HG02610 (cell line): ENCODE data around the gene MSMO1.

Experiments
- ATAC-seq: cut with Tn5 transposase; IDR thresholded peaks from one replicate; pipeline ENCODE4 v1.9.1; 2021; ENCODE audit warnings: mild to moderate bottlenecking, moderate library complexity; ENCODE audit not compliant: unreplicated experiment

The MSMO1 gene

DNA sequence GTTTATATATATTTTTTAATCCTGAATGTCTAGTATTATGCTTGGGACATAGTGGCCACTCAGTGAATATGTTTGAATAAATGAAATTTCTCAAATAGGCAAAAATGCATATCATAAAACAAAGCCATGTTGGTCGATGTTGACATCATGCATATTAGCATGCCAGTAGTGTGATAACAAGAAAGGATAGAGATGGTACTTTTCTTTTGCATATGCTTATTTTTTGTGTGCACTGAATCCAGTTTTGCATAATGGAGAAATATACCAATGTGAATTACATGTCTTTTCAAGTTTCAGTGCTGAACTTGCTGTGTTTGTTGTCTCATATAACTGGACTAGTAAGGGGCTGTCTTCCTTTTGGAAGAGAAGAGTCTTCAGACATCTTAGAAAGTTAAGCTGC lies 58.9 kb downstream of the MSMO1 start:
- ATAC-seq = no peak

DNA sequence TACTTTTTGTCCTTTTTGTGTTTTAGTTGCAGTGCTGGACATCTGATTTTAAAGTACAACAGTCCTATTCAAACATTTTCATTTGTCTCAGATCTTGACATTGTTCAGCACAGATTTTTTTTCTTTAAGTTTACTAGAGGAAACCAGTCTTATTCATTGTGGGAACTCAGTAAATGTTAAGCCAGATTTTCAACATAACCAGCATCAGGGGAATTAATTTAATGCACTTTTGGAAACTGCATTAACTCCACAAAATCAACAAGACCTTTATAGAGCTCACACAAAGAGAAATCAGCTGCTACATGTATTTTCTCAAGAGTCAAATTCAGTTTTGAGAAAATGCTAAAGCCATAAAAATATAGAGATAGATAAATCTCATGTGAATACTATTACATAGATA lies 61.3 kb downstream of the MSMO1 start:
- ATAC-seq = no peak
